ENCODE measurements around the gene CDH12.

Gene CDH12

GRCh38 chr5:22050931-22051330 lies 802.2 kb downstream of the CDH12 start:
- no peaks in the 10 kb centered on the region for H3K79me2 ChIP-seq (ENCODE audit: control insufficient read depth, insufficient read depth, low read length, poor library complexity)
- no peak overlapping the region for H4K12ac ChIP-seq (ENCODE audit: low read depth, low read length)
- H3K4me3 ChIP-seq (ENCODE audit: low read depth, low read length): no peak overlapping the region
- no peaks in the 10 kb centered on the region for H3K79me1 ChIP-seq (ENCODE audit: low read length)
- WGBS (ENCODE audit: extremely low coverage, insufficient coverage, insufficient read length): no CpG with 5 or more reads among the region's 2 CpGs
- H3K4ac ChIP-seq (ENCODE audit: low read depth, low read length): no peak overlapping the region
- no peak overlapping the region for H3K18ac ChIP-seq (ENCODE audit: low read length)
- H3K9ac ChIP-seq (ENCODE audit: low read length): no peak overlapping the region
- DNase-seq: no peak
- H4K91ac ChIP-seq (ENCODE audit: low read depth, low read length): no peak overlapping the region
- H2BK12ac ChIP-seq (ENCODE audit: low read length): no peak overlapping the region
- no peak overlapping the region for H2AK5ac ChIP-seq (ENCODE audit: low read length)
- no peaks in the 10 kb centered on the region for H3K36me3 ChIP-seq (ENCODE audit: control insufficient read depth in 1 of 2, insufficient read depth in 2 of 2, low read length in 2 of 2)
- no peaks in the 10 kb centered on the region for H3K9me3 ChIP-seq (ENCODE audit: insufficient read depth, low read depth, low read length)
- no peak overlapping the region for H3K27ac ChIP-seq (ENCODE audit: low read depth, low read length)
- no peak overlapping the region for H3K4me2 ChIP-seq (ENCODE audit: low read length)
- no peaks in the 10 kb centered on the region for H3K4me1 ChIP-seq (ENCODE audit: control insufficient read depth in 1 of 2, insufficient read depth in 2 of 2, low read length in 2 of 2)
- no peak overlapping the region for H3K23ac ChIP-seq (ENCODE audit: low read length)
- H4K8ac ChIP-seq (ENCODE audit: low read depth, low read length): no peak overlapping the region
- no peaks in the 10 kb centered on the region for H3K27me3 ChIP-seq (ENCODE audit: insufficient read depth, low read length)
- no peak overlapping the region for H2BK120ac ChIP-seq (ENCODE audit: insufficient read depth, low read length, poor library complexity)
- H2BK5ac ChIP-seq (ENCODE audit: low read depth, low read length, poor library complexity): no peak overlapping the region
- no peak overlapping the region for H3K14ac ChIP-seq (ENCODE audit: low read length)
- no peak overlapping the region for H2AFZ ChIP-seq (ENCODE audit: insufficient read depth, low read length, poor library complexity)

- no peak overlapping the region for H3K9ac ChIP-seq (ENCODE audit: low read length)
- no peak overlapping the region for H2AFZ ChIP-seq (ENCODE audit: insufficient read depth, low read length, poor library complexity)
- H3K4me2 ChIP-seq (ENCODE audit: low read length): no peak overlapping the region
- no peak for DNase-seq
- H2BK120ac ChIP-seq (ENCODE audit: insufficient read depth, low read length, poor library complexity): no peak overlapping the region
- no peaks in the 10 kb centered on the region for H3K9me3 ChIP-seq (ENCODE audit: insufficient read depth, low read depth, low read length)
- H3K36me3 ChIP-seq (ENCODE audit: control insufficient read depth in 1 of 2, insufficient read depth in 2 of 2, low read length in 2 of 2): no peaks in the 10 kb centered on the region
- no peak overlapping the region for H4K12ac ChIP-seq (ENCODE audit: low read depth, low read length)
- H3K14ac ChIP-seq (ENCODE audit: low read length): no peak overlapping the region
- H3K18ac ChIP-seq (ENCODE audit: low read length): no peak overlapping the region
- H4K91ac ChIP-seq (ENCODE audit: low read depth, low read length): no peak overlapping the region
- H3K79me2 ChIP-seq (ENCODE audit: control insufficient read depth, insufficient read depth, low read length, poor library complexity): no peaks in the 10 kb centered on the region
- H3K4me3 ChIP-seq (ENCODE audit: low read depth, low read length): no peak overlapping the region
- no peak overlapping the region for H3K27ac ChIP-seq (ENCODE audit: low read depth, low read length)
- H2AK5ac ChIP-seq (ENCODE audit: low read length): no peak overlapping the region
- no peak overlapping the region for H2BK12ac ChIP-seq (ENCODE audit: low read length)
- no peak overlapping the region for H2BK5ac ChIP-seq (ENCODE audit: low read depth, low read length, poor library complexity)
- no peak overlapping the region for H3K23ac ChIP-seq (ENCODE audit: low read length)
- H3K27me3 ChIP-seq (ENCODE audit: insufficient read depth, low read length): no peaks in the 10 kb centered on the region
- H3K79me1 ChIP-seq (ENCODE audit: low read length): no peaks in the 10 kb centered on the region
- no peaks in the 10 kb centered on the region for H3K4me1 ChIP-seq (ENCODE audit: control insufficient read depth in 1 of 2, insufficient read depth in 2 of 2, low read length in 2 of 2)
- no peak overlapping the region for H3K4ac ChIP-seq (ENCODE audit: low read depth, low read length)
- H4K8ac ChIP-seq (ENCODE audit: low read depth, low read length): no peak overlapping the region
Measured at GRCh38 chr5:22044229-22044628, 808.9 kb downstream of the CDH12 start.

GRCh38 chr5:22036061-22036460 lies 817.1 kb downstream of the CDH12 start:
- no peak for DNase-seq
- Histone ChIP-seq H3K23ac (ENCODE audit: low read length) (no peak overlapping the region), H2AFZ (ENCODE audit: insufficient read depth, low read length, poor library complexity) (no peak overlapping the region), H2BK12ac (ENCODE audit: low read length) (no peak overlapping the region), H4K8ac (ENCODE audit: low read depth, low read length) (no peak overlapping the region), H3K27me3 (ENCODE audit: insufficient read depth, low read length) (no peaks in the 10 kb centered on the region), H4K12ac (ENCODE audit: low read depth, low read length) (no peak overlapping the region), H3K14ac (ENCODE audit: low read length) (no peak overlapping the region), H3K79me2 (ENCODE audit: control insufficient read depth, insufficient read depth, low read length, poor library complexity) (no peaks in the 10 kb centered on the region), H3K4me2 (ENCODE audit: low read length) (no peak overlapping the region), H2AK5ac (ENCODE audit: low read length) (no peak overlapping the region), H3K9me3 (ENCODE audit: insufficient read depth, low read depth, low read length) (no peaks in the 10 kb centered on the region), H3K18ac (ENCODE audit: low read length) (no peak overlapping the region), H3K4ac (ENCODE audit: low read depth, low read length) (no peak overlapping the region), H3K79me1 (ENCODE audit: low read length) (no peaks in the 10 kb centered on the region), H2BK5ac (ENCODE audit: low read depth, low read length, poor library complexity) (no peak overlapping the region), H3K4me1 (ENCODE audit: control insufficient read depth in 1 of 2, insufficient read depth in 2 of 2, low read length in 2 of 2) (no peaks in the 10 kb centered on the region), H3K4me3 (ENCODE audit: low read depth, low read length) (no peak overlapping the region), H2BK120ac (ENCODE audit: insufficient read depth, low read length, poor library complexity) (no peak overlapping the region), H3K36me3 (ENCODE audit: control insufficient read depth in 1 of 2, insufficient read depth in 2 of 2, low read length in 2 of 2) (no peaks in the 10 kb centered on the region), H4K91ac (ENCODE audit: low read depth, low read length) (no peak overlapping the region), H3K9ac (ENCODE audit: low read length) (no peak overlapping the region), H3K27ac (ENCODE audit: low read depth, low read length) (no peak overlapping the region)

GRCh38 chr5:22033066-22033465 lies 820.1 kb downstream of the CDH12 start:
- no peak for DNase-seq
- Histone ChIP-seq H2BK5ac (ENCODE audit: low read depth, low read length, poor library complexity) (no peak overlapping the region), H3K4me1 (ENCODE audit: control insufficient read depth in 1 of 2, insufficient read depth in 2 of 2, low read length in 2 of 2) (no peaks in the 10 kb centered on the region), H4K12ac (ENCODE audit: low read depth, low read length) (no peak overlapping the region), H3K9me3 (ENCODE audit: insufficient read depth, low read depth, low read length) (no peaks in the 10 kb centered on the region), H3K27ac (ENCODE audit: low read depth, low read length) (no peak overlapping the region), H4K91ac (ENCODE audit: low read depth, low read length) (no peak overlapping the region), H3K9ac (ENCODE audit: low read length) (no peak overlapping the region), H2BK12ac (ENCODE audit: low read length) (no peak overlapping the region), H2AK5ac (ENCODE audit: low read length) (no peak overlapping the region), H3K18ac (ENCODE audit: low read length) (no peak overlapping the region), H3K4ac (ENCODE audit: low read depth, low read length) (no peak overlapping the region), H3K4me3 (ENCODE audit: low read depth, low read length) (no peak overlapping the region), H3K27me3 (ENCODE audit: insufficient read depth, low read length) (no peaks in the 10 kb centered on the region), H3K36me3 (ENCODE audit: control insufficient read depth in 1 of 2, insufficient read depth in 2 of 2, low read length in 2 of 2) (no peaks in the 10 kb centered on the region), H3K79me2 (ENCODE audit: control insufficient read depth, insufficient read depth, low read length, poor library complexity) (no peaks in the 10 kb centered on the region), H3K14ac (ENCODE audit: low read length) (no peak overlapping the region), H2BK120ac (ENCODE audit: insufficient read depth, low read length, poor library complexity) (no peak overlapping the region), H2AFZ (ENCODE audit: insufficient read depth, low read length, poor library complexity) (no peak overlapping the region), H3K79me1 (ENCODE audit: low read length) (no peaks in the 10 kb centered on the region), H4K8ac (ENCODE audit: low read depth, low read length) (no peak overlapping the region), H3K23ac (ENCODE audit: low read length) (no peak overlapping the region), H3K4me2 (ENCODE audit: low read length) (no peak overlapping the region)
- WGBS (ENCODE audit: extremely low coverage, insufficient coverage, insufficient read length): no CpG with 5 or more reads among the region's 2 CpGs

- no peak overlapping the region for H2BK5ac ChIP-seq (ENCODE audit: low read depth, low read length, poor library complexity)
- no CpG with 5 or more reads among the region's 1 CpG for WGBS (ENCODE audit: extremely low coverage, insufficient coverage, insufficient read length)
- no peak overlapping the region for H4K8ac ChIP-seq (ENCODE audit: low read depth, low read length)
Measured at GRCh38 chr5:22023784-22024183, 829.4 kb downstream of the CDH12 start.

More at GRCh38 chr5:22023784-22024183, 829.4 kb downstream of the CDH12 start:
- Histone ChIP-seq H2BK120ac (ENCODE audit: insufficient read depth, low read length, poor library complexity) (no peak overlapping the region), H3K14ac (ENCODE audit: low read length) (no peak overlapping the region), H2AFZ (ENCODE audit: insufficient read depth, low read length, poor library complexity) (no peak overlapping the region), H3K36me3 (ENCODE audit: control insufficient read depth in 1 of 2, insufficient read depth in 2 of 2, low read length in 2 of 2) (no peaks in the 10 kb centered on the region), H3K79me1 (ENCODE audit: low read length) (no peaks in the 10 kb centered on the region), H3K23ac (ENCODE audit: low read length) (no peak overlapping the region), H3K4me2 (ENCODE audit: low read length) (no peak overlapping the region), H3K9me3 (ENCODE audit: insufficient read depth, low read depth, low read length) (no peaks in the 10 kb centered on the region), H4K91ac (ENCODE audit: low read depth, low read length) (no peak overlapping the region), H2BK12ac (ENCODE audit: low read length) (no peak overlapping the region), H3K18ac (ENCODE audit: low read length) (no peak overlapping the region), H3K27ac (ENCODE audit: low read depth, low read length) (no peak overlapping the region), H3K27me3 (ENCODE audit: insufficient read depth, low read length) (no peaks in the 10 kb centered on the region), H3K4ac (ENCODE audit: low read depth, low read length) (no peak overlapping the region), H2AK5ac (ENCODE audit: low read length) (no peak overlapping the region), H3K4me1 (ENCODE audit: control insufficient read depth in 1 of 2, insufficient read depth in 2 of 2, low read length in 2 of 2) (no peaks in the 10 kb centered on the region), H4K12ac (ENCODE audit: low read depth, low read length) (no peak overlapping the region), H3K4me3 (ENCODE audit: low read depth, low read length) (no peak overlapping the region), H3K79me2 (ENCODE audit: control insufficient read depth, insufficient read depth, low read length, poor library complexity) (no peaks in the 10 kb centered on the region), H3K9ac (ENCODE audit: low read length) (no peak overlapping the region)
- DNase-seq: no peak

All from trophoblast cell (in vitro differentiated cells and primary cell).